Peyer's patch (tissue), 4 donors: ENCODE measurements around the gene LRRC8C. TPM values are rescaled to one million over a fixed set of nuclear protein-coding genes. Genes with fewer than 3 reads are reported as not detected.

ENCODE experiments used
- DNase-seq, 3 donors: peaks; one replicate each; pipeline ENCODE4 v3.0.0-alpha.2; 2017 to 2019
- H3K27ac ChIP-seq, 4 donors: fragments of 200-600 bp; sonication (generic); one replicate each; pipeline ENCODE4 v1.5.1; 2016 to 2019
- H3K27me3 ChIP-seq, 2 donors: fragments of 200-600 bp; sonication (generic); one replicate each; pipeline ENCODE4 v1.5.1; 2019
- H3K36me3 ChIP-seq, 3 donors: fragments of 200-600 bp; sonication (generic); one replicate each; pipeline ENCODE4 v1.5.1; 2016 to 2019
- H3K4me1 ChIP-seq, 4 donors: fragments of 200-600 bp; sonication (generic); one replicate each; pipeline ENCODE4 v1.5.1; 2016 to 2019
- H3K4me3 ChIP-seq, 4 donors: fragments of 200-600 bp; sonication (generic); 1 replicate in 3 of 4; 2 replicates in 1 of 4; pipeline ENCODE4 v1.5.1; 2016 to 2019; ENCODE audit warnings: mild to moderate bottlenecking in 1 of 4
- H3K9me3 ChIP-seq, 4 donors: fragments of 200-600 bp; sonication (generic); one replicate each; pipeline ENCODE4 v1.5.1; 2016 to 2019; ENCODE audit warnings: mild to moderate bottlenecking in 1 of 4
- POLR2A ChIP-seq, 2 donors: fragments of 450-650 bp; IDR thresholded peaks; one replicate each; pipeline ENCODE4 v1.5.1; 2017; ENCODE audit warnings: antibody characterized with exemption in 2 of 2, mild to moderate bottlenecking in 2 of 2, moderate library complexity in 2 of 2
- small RNA-seq, 2 donors: library from RNA; depleted of rRNA; stranded (forward); fragments of <200 nt; gene quantifications; one replicate each; pipeline ENCODE3, GENCODE V24; 2016
- total RNA-seq, 4 donors: library from RNA; depleted of rRNA; stranded (reverse); fragments of >200 nt; gene quantifications; one replicate each; pipeline ENCODE4 v1.1.0, GENCODE V29; 2016
- TF ChIP-seq, protein P1 (sequence below), 6 experiments: fragments of 450-650 bp in 4 of 6; fragments of 200-600 bp in 2 of 6; sonication (generic) in 1 of 6; IDR thresholded peaks; one replicate each; pipeline ENCODE4 v1.5.1; 2017 to 2019; ENCODE audit warnings: antibody characterized with exemption in 6 of 6, mild to moderate bottlenecking in 3 of 6, moderate library complexity in 1 of 6

LRRC8C gene
- total RNA-seq, 4 donors from 2014 or later, result 2.5 to 9.9 (median 4.0) TPM

DNA sequence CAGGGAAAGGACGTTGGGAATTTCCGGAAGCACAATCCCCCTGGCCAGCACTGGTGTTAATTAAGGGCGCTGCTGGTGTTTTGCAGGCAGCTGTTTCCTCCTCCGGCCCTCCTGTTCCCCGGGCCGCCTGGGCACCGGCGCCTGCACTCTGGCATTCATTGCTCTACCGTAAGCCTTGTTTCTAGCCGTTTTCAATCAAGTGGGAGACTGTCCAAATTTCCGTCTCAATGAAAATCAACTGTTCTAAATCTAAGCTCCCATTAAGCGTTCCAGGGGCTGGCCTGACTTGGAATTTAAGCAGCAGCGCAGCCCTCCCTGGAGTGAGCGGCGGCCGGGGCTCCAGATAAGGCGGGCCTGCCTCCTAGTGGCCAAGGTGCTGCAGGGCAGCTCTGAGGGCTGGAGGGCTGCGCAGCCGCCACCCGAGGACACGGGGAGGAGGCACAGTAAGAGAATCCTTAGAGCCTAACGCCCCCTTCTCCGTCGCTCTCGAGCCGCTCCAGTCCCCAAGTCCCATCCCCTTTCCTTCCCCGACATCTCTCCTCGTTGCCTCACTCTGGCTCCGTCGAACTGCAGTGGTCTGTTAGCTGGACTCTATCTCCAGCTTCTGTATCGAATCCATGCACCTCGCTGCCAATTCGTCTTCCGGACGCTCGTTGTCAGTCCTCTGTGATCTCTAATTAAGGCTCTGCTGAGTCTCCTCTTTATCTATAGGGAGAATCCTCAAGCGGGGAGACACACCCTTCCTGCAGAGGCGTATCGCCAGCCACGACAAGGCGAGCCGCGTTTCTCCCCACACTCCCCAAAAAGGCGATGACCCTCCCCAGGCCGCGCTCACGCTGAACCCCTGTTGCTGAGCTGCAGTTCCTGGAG is 130.1 kb downstream of the LRRC8C start:
- Histone ChIP-seq H3K4me1 (peaks cover 0 to 17% (median 4%) of the 10 kb centered on the region in 4 donors), H3K9me3 (no peaks in the 10 kb centered on the region), H3K4me3 (peak overlapping the region; percentile 37 to 54 (median 45)), H3K27ac (peak overlapping the region in 3 of 4 donors; percentile 2 to 55 (median 40)), H3K36me3 (no peaks in the 10 kb centered on the region), H3K27me3 (no peaks in the 10 kb centered on the region)
- peak; percentile 86 to 94 (median 86) for DNase-seq
- TF ChIP-seq, protein P1, sequence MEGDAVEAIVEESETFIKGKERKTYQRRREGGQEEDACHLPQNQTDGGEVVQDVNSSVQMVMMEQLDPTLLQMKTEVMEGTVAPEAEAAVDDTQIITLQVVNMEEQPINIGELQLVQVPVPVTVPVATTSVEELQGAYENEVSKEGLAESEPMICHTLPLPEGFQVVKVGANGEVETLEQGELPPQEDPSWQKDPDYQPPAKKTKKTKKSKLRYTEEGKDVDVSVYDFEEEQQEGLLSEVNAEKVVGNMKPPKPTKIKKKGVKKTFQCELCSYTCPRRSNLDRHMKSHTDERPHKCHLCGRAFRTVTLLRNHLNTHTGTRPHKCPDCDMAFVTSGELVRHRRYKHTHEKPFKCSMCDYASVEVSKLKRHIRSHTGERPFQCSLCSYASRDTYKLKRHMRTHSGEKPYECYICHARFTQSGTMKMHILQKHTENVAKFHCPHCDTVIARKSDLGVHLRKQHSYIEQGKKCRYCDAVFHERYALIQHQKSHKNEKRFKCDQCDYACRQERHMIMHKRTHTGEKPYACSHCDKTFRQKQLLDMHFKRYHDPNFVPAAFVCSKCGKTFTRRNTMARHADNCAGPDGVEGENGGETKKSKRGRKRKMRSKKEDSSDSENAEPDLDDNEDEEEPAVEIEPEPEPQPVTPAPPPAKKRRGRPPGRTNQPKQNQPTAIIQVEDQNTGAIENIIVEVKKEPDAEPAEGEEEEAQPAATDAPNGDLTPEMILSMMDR (IDR thresholded peaks at IDR 0.05), result peak; percentile 92 to 97 (median 94)
- TF ChIP-seq POLR2A (IDR thresholded peaks at IDR 0.05), result peak in 1 of 2 donors; percentile 26

DNA sequence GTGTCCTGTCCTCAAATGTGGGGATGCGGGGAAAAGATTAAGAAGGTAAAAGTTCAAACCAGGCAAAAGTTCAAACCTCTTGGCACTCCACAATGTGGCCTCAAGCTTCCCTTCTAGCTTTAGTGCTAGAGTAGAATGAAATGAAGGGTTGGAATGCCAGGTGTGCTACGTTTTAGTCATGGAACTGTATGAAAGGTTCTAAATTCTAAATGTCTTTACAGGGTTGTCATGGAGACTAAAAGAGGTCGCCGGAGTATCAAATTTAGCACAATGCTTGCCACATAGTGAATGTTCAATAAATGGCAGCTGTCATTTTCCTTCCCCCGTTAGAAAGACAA is 130.7 kb downstream of the LRRC8C start:
- TF ChIP-seq, protein P1 (IDR thresholded peaks at IDR 0.05), result no peak
- no peak for TF ChIP-seq POLR2A (IDR thresholded peaks at IDR 0.05)
- peak overlapping the region in 2 of 4 donors; percentile 2 to 55 for H3K27ac ChIP-seq
- no peaks in the 10 kb centered on the region for H3K9me3 ChIP-seq
- DNase-seq, result no peak
- H3K4me3 ChIP-seq, result peak overlapping the region; percentile 37 to 54 (median 45)
- H3K36me3 ChIP-seq, result no peaks in the 10 kb centered on the region
- no peaks in the 10 kb centered on the region for H3K27me3 ChIP-seq
- H3K4me1 ChIP-seq, result peaks cover 0 to 14% (median 3%) of the 10 kb centered on the region in 4 donors

GRCh38 chr1:89765774-89766173 is 132.9 kb downstream of the LRRC8C start:
- no peak for DNase-seq
- no peak overlapping the region for H3K27ac ChIP-seq
- H3K27me3 ChIP-seq, result no peaks in the 10 kb centered on the region
- H3K4me1 ChIP-seq, result peaks cover 0 to 14% (median 3%) of the 10 kb centered on the region in 4 donors
- H3K4me3 ChIP-seq, result no peak overlapping the region
- H3K36me3 ChIP-seq, result no peaks in the 10 kb centered on the region
- no peaks in the 10 kb centered on the region for H3K9me3 ChIP-seq
- TF ChIP-seq, protein P1 (IDR thresholded peaks at IDR 0.05), result no peak
- TF ChIP-seq POLR2A (IDR thresholded peaks at IDR 0.05), result no peak

DNA sequence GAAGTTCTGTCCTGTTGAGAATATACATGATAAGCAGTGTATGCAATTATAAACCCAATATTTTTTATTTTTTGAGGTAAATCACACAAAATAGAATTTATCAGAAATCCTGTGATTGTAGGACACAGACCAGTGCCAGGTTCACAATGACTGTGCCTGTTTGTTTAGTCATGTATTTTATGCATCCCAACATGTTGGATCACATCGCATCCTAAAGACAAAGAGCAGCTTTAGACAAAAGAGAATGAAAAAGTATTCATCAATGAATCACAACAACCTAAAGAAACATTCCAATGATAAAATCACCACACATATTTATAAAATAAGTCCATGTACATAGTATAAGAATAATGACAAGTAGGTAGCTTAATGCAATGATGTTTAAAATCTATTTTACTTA is 134.7 kb downstream of the LRRC8C start:
- Histone ChIP-seq H3K27ac (no peak overlapping the region), H3K36me3 (no peaks in the 10 kb centered on the region), H3K4me1 (peaks cover 0 to 4% (median 3%) of the 10 kb centered on the region in 4 donors), H3K27me3 (no peaks in the 10 kb centered on the region), H3K9me3 (no peaks in the 10 kb centered on the region), H3K4me3 (no peak overlapping the region)
- no peak for TF ChIP-seq POLR2A (IDR thresholded peaks at IDR 0.05)
- TF ChIP-seq, protein P1 (IDR thresholded peaks at IDR 0.05), result no peak
- no peak for DNase-seq

Small RNA genes within 50 kb of the gene (small RNA-seq; reads per million reads assigned to genes)
- gene AC093423.1, result 0 reads per million in 2 donors

Other genes with a start within 250 kb of the LRRC8C start
- 10 to 100 TPM in 1 of 4 donors, 1 to 10 TPM in 3; 5.0 to 12.1 (median 7.9) TPM for gene LRRC8B, start 108.3 kb upstream of the LRRC8C start, total RNA-seq
- 100 to 1,000 TPM in 1 of 4 donors, 10 to 100 TPM in 3; 28.9 to 113 (median 58.8) TPM for gene LRRC8D, start 187.9 kb downstream of the LRRC8C start, total RNA-seq